ENCODE measurements around the gene PGGT1B.

- no peak for TF ChIP-seq CTCF (IDR thresholded peaks at IDR 0.05)
- no peak for TF ChIP-seq EZH2 (IDR thresholded peaks at IDR 0.05; ENCODE audit: borderline replicate concordance, insufficient read depth, low read depth, low read length, poor library complexity, severe bottlenecking)
Measured at GRCh38 chr5:115196161-115196560, 66.5 kb downstream of the PGGT1B start.

Data from B cell (primary cell).